GM12878 (cell line): Measurements from ENCODE around the gene HSBP1L1. TPM values are rescaled to one million over a fixed set of nuclear protein-coding genes. Genes with fewer than 3 reads are reported as not detected.

Experiments
- ATAC-seq: fragments of 200-7000 bp; cut with Tn5 transposase; 3 replicates; pipeline ENCODE4 v1.9.1; 2020; ENCODE audit warnings: mild to moderate bottlenecking, moderate library complexity
- Bru-seq: library from RNA; stranded (reverse); fragments of 400-500 nt; gene quantifications from one replicate; lab custom pipeline; 2021; lab: Mats Ljungman, UMichigan
- BruChase-seq, 2 experiments: library from RNA; stranded (reverse); fragments of 400-500 nt; gene quantifications; one replicate each; lab custom pipeline; 2021; lab: Mats Ljungman, UMichigan
- BruUV-seq: library from RNA; stranded (reverse); fragments of 400-500 nt; replicated peaks from 2 replicates; lab custom pipeline; 2021; lab: Mats Ljungman, UMichigan
- CTCF ChIA-PET: fragments of 300-600 bp; sonication (Branson Sonifier 250); formaldehyde crosslinking; extraction: SDS; loops from one replicate; lab custom pipeline; 2021; ENCODE audit warnings: inconsistent platforms; lab: Yijun Ruan, JAX
- POLR2A ChIA-PET: fragments of 350-600 bp; formaldehyde crosslinking; extraction: SDS; loops from one replicate; lab custom pipeline; 2021; ENCODE audit warnings: inconsistent platforms; lab: Charles Lee
- RAD21 ChIA-PET: fragments of 300-600 bp; sonication (Branson Sonifier 250); formaldehyde crosslinking; loops from one replicate; lab custom pipeline; 2023; ENCODE audit warnings: antibody characterized with exemption; ENCODE audit not compliant: unreplicated experiment; lab: Charles Lee
- SMC1A ChIA-PET: fragments of 300-600 bp; sonication (Branson Sonifier 250); formaldehyde crosslinking; loops from one replicate; lab custom pipeline; 2023; ENCODE audit not compliant: unreplicated experiment, uncharacterized antibody; lab: Charles Lee
- DNase-seq: peaks from one replicate; pipeline ENCODE4 v3.0.0-alpha.2; 2011; ENCODE audit warnings: low read depth, low spot score
- FAIRE-seq: peaks from 3 replicates; lab custom pipeline; 2011; peaks lifted over from hg19 to GRCh38; lab: Jason Lieb, UNC
- H2AFZ ChIP-seq: 2 replicates; pipeline ENCODE4 v1.6.0; 2011; ENCODE audit warnings: low read depth, low read length, control low read depth; ENCODE audit not compliant: control insufficient read depth
- H3K27ac ChIP-seq: 2 replicates; pipeline ENCODE4 v1.5.1; 2011; ENCODE audit warnings: control low read depth; ENCODE audit not compliant: control insufficient read depth, insufficient read depth
- H3K27me3 ChIP-seq, 2 experiments: replicated peaks in 1 of 2; 2 replicates each; pipeline versions ENCODE4 v1.6.0 to v1.6.1; 2011; ENCODE audit warnings: low read length in 1 of 2; ENCODE audit not compliant: control insufficient read depth in 2 of 2, insufficient read depth in 2 of 2
- H3K36me3 ChIP-seq, 2 experiments: 2 replicates each; pipeline ENCODE4 v1.5.1; 2011; ENCODE audit warnings: low read length in 1 of 2; ENCODE audit not compliant: control insufficient read depth in 2 of 2, insufficient read depth in 2 of 2
- H3K4me1 ChIP-seq: 2 replicates; pipeline ENCODE4 v1.6.1; 2011; ENCODE audit warnings: mild to moderate bottlenecking, low read length, moderate library complexity, mixed read lengths; ENCODE audit not compliant: control insufficient read depth, insufficient read depth
- H3K4me2 ChIP-seq: 2 replicates; pipeline ENCODE4 v1.6.0; 2011; ENCODE audit warnings: control low read depth; ENCODE audit not compliant: control insufficient read depth, insufficient read depth
- H3K4me3 ChIP-seq: fragments of 200-600 bp; sonication (generic); 2 replicates; pipeline ENCODE4 v1.5.1; 2016
- H3K79me2 ChIP-seq: 2 replicates; pipeline ENCODE4 v1.6.0; 2011; ENCODE audit warnings: low read length; ENCODE audit not compliant: control insufficient read depth, insufficient read depth
- H3K9ac ChIP-seq: 2 replicates; pipeline ENCODE4 v1.8.0; 2011; ENCODE audit warnings: low read length, control low read depth, mixed read lengths; ENCODE audit not compliant: control insufficient read depth, insufficient read depth
- H3K9me3 ChIP-seq: replicated peaks from 3 replicates; pipeline ENCODE4 v1.5.1; 2011; ENCODE audit warnings: mild to moderate bottlenecking, low read length; ENCODE audit not compliant: control insufficient read depth, insufficient read depth
- H4K20me1 ChIP-seq: 2 replicates; pipeline ENCODE4 v1.6.0; 2011; ENCODE audit not compliant: control insufficient read depth, insufficient read depth
- BHLHE40 ChIP-seq, 2 experiments: fragments of 450-650 bp in 1 of 2; IDR thresholded peaks; 2 replicates each; pipeline ENCODE4 v1.6.1; 2011 to 2017; ENCODE audit warnings: low read depth in 2 of 2, borderline replicate concordance in 1 of 2, improper control_type of control experiment in 1 of 2, low read length in 1 of 2, mild to moderate bottlenecking in 1 of 2
- CBX5 ChIP-seq: sonication (generic); IDR thresholded peaks from 2 replicates; pipeline ENCODE4 v1.6.1; 2016; ENCODE audit warnings: low read depth, moderate library complexity, mild to moderate bottlenecking, inconsistent platforms
- CREM ChIP-seq: IDR thresholded peaks from 2 replicates; pipeline ENCODE4 v1.6.1; 2014; ENCODE audit warnings: antibody characterized with exemption, low read depth
- CTCF ChIP-seq, 3 experiments: IDR thresholded peaks in 2 of 3; conservative IDR thresholded peaks in 1 of 3; 2 replicates each; pipeline ENCODE4 v1.5.1; 2011; ENCODE audit warnings: low read depth in 3 of 3, low read length in 3 of 3, mild to moderate bottlenecking in 3 of 3, control low read depth in 2 of 3, moderate library complexity in 2 of 3, inconsistent platforms in 1 of 3, mixed read lengths in 1 of 3; ENCODE audit not compliant: control insufficient read depth in 2 of 3, insufficient read depth in 1 of 3; ENCODE audit errors: extremely low read depth in 1 of 3
- DPF2 ChIP-seq: fragments of 450-650 bp; IDR thresholded peaks from 2 replicates; pipeline ENCODE4 v1.6.1; 2017; ENCODE audit warnings: mild to moderate bottlenecking
- EGR1 ChIP-seq, 2 experiments: IDR thresholded peaks; 1 replicate in 1 of 2; 2 replicates in 1 of 2; pipeline ENCODE4 v1.6.1; 2011 to 2012; ENCODE audit warnings: low read depth in 2 of 2, low read length in 2 of 2, borderline replicate concordance in 1 of 2, mild to moderate bottlenecking in 1 of 2, moderate library complexity in 1 of 2
- ESRRA ChIP-seq: IDR thresholded peaks from 2 replicates; pipeline ENCODE4 v1.6.1; 2012; ENCODE audit warnings: mild to moderate bottlenecking, low read length, improper control_type of control experiment
- GATAD2B ChIP-seq: fragments of 450-650 bp; conservative IDR thresholded peaks from 2 replicates; pipeline ENCODE4 v1.6.1; 2017; ENCODE audit warnings: low read depth, mild to moderate bottlenecking, moderate library complexity
- NRF1 ChIP-seq: conservative IDR thresholded peaks from 2 replicates; pipeline ENCODE4 v1.6.1; 2011; ENCODE audit warnings: mild to moderate bottlenecking, low read depth, low read length, improper control_type of control experiment
- POLR2A ChIP-seq: IDR thresholded peaks from 2 replicates; pipeline ENCODE4 v1.6.1; 2011; ENCODE audit warnings: low read depth, mild to moderate bottlenecking, low read length
- RUNX3 ChIP-seq: IDR thresholded peaks from 2 replicates; pipeline ENCODE4 v1.6.1; 2012; ENCODE audit warnings: low read length, inconsistent platforms
- SUZ12 ChIP-seq: fragments of 200-600 bp; sonication (generic); IDR thresholded peaks from one replicate; pipeline ENCODE4 v1.6.1; 2018; ENCODE audit warnings: antibody characterized with exemption, mild to moderate bottlenecking; ENCODE audit not compliant: unreplicated experiment
- TCF3 ChIP-seq: IDR thresholded peaks from 2 replicates; pipeline ENCODE4 v1.6.1; 2012; ENCODE audit warnings: low read depth, mild to moderate bottlenecking, low read length, borderline replicate concordance; ENCODE audit not compliant: insufficient read depth
- ZBTB33 ChIP-seq: fragments of 450-650 bp; IDR thresholded peaks from 2 replicates; pipeline ENCODE4 v1.6.1; 2017; ENCODE audit warnings: mild to moderate bottlenecking
- WGBS: methylation state at CpG from one replicate; pipeline ENCODE4 v1.1.6; 2016; ENCODE audit warnings: low lambda C conversion rate; ENCODE audit not compliant: insufficient replicate concordance, insufficient coverage; ENCODE audit errors: missing lambda C conversion rate; 5-methylcytosine and 5-hydroxymethylcytosine counted together
- in situ Hi-C: fragments of 300-500 bp; cut with MboI; formaldehyde crosslinking; loops from 9 replicates; pipeline ENCODE4 v1.14.3; 2018; ENCODE audit warnings: mixed read lengths
- intact Hi-C: fragments of 100-400 bp; cut with micrococcal nuclease; formaldehyde crosslinking; loops from one replicate; pipeline ENCODE4 v1.14.2; 2022; ENCODE audit not compliant: unreplicated experiment
- long read RNA-seq, 2 experiments: library from polyadenylated mRNA; unstranded; transcript quantifications; one replicate each; pipeline ENCODE4 v2.0.0, GENCODE V29; 2019 to 2020
- polyA minus RNA-seq, 3 experiments: library from RNA; depleted of rRNA, polyadenylated mRNA; stranded (reverse); fragments of >200 nt; gene quantifications; 2 replicates each; pipeline ENCODE4 v1.2.3, GENCODE V29; 2011
- polyA plus RNA-seq, 11 experiments: library from polyadenylated mRNA; depleted of rRNA in 4 of 11; unstranded in 6 of 11; stranded (reverse) in 5 of 11; fragments of >200 nt; fragmentation: Nextera tagmentation in 4 of 11; fragmentation: Illumina TruSeq in 1 of 11; extraction: Ambion mirVana in 4 of 11; extraction: Trizol in 1 of 11; gene quantifications; 1 replicate in 1 of 11; 2 replicates in 10 of 11; pipeline versions ENCODE4 v1.2.1 to v1.2.3, GENCODE V29; 2011 to 2016; ENCODE audit warnings: inconsistent platforms in 2 of 11, missing spikeins in 2 of 11, low read depth in 1 of 11
- total RNA-seq, 4 experiments: library from RNA; depleted of rRNA in 3 of 4; stranded (reverse); fragments of >200 nt in 3 of 4; fragmentation: Illumina TruSeq in 1 of 4; extraction: Trizol in 1 of 4; gene quantifications; 2 replicates each; pipeline versions ENCODE4 v1.2.1 to v1.2.3, GENCODE V29; 2013 to 2021

HSBP1L1 gene
- total RNA-seq (2013; cell fraction: nucleolus; rRNA removed), result 1.6 TPM in 1 of 2 replicates, not detected in the other
- total RNA-seq (2014; rRNA removed) (10.1 and 12.8 TPM in 2 replicates), total RNA-seq (2014; rRNA removed; fragmentation: Illumina TruSeq; extraction: Trizol) (6.7 TPM in 2 replicates), total RNA-seq (2021) (4.9 and 5.7 TPM in 2 replicates), polyA plus RNA-seq (2011; rRNA removed) (0.14 TPM in 1 of 2 replicates, not detected in the other), polyA plus RNA-seq (2014; fragmentation: Illumina TruSeq; extraction: Trizol) (7.0 and 7.7 TPM in 2 replicates), polyA plus RNA-seq (2014; fragmentation: Nextera tagmentation; extraction: Ambion mirVana) (1 to 10 TPM in 1 of 2 experiments, under 1 TPM in 1; 0.97 to 2.1 TPM), polyA plus RNA-seq (2014; rRNA removed) (13.4 and 14.0 TPM in 2 replicates), polyA plus RNA-seq (2016; fragmentation: Nextera tagmentation; extraction: Ambion mirVana) (1 to 10 TPM; 6.9 to 9.1 TPM), polyA minus RNA-seq (2011; rRNA and poly(A)+ RNA removed) (not detected in 2 replicates), Bru-seq, nascent RNA (percentile 27 among the genes with signal in this experiment), BruChase-seq, experiment 1, labeled RNA remaining after a 6-hour chase (percentile 26 among the genes with signal in this experiment), BruChase-seq, experiment 2, labeled RNA remaining after a 2-hour chase (percentile 24 among the genes with signal in this experiment)
- polyA plus RNA-seq (2011; ENCODE audit: low read depth), result 16.2 TPM
- 0.12 and 0.20 TPM in 2 replicates for polyA plus RNA-seq (2011; cell fraction: cytosol; rRNA removed)
- polyA plus RNA-seq (2011; cell fraction: nucleus; rRNA removed), result 0.10 and 0.13 TPM in 2 replicates
- polyA plus RNA-seq (2012), result 16.8 and 20.4 TPM in 2 replicates
- polyA minus RNA-seq (2011; cell fraction: cytosol; rRNA and poly(A)+ RNA removed), result not detected in 2 replicates
- 0.60 TPM in 1 of 2 replicates, not detected in the other for polyA minus RNA-seq (2011; cell fraction: nucleus; rRNA and poly(A)+ RNA removed)
- long read RNA-seq, experiment 1, result 0 reads
- long read RNA-seq, experiment 2, partial matches to known transcripts, result 0 of 1 reads
- long read RNA-seq, experiment 2, other reads (novel, unspliced or antisense), result 1 of 1 reads

- FAIRE-seq, result no peak
- intact Hi-C loops, result loop anchor here (5.0 kb wide), 1 partner anchor 143 kb away; the partner anchor contains the start of gene ADNP2
- POLR2A ChIA-PET, result interaction anchor here (1.1 to 1.3 kb wide), 2 partner anchors 23 to 184 kb away, joined by 3 read pairs; no protein-coding TSS in a partner anchor
- TF ChIP-seq CTCF (IDR thresholded peaks at IDR 0.05 in 2 of 3, conservative IDR thresholded peaks at IDR 0.05 in 1 of 3; ENCODE audit: control insufficient read depth in 2 of 3, extremely low read depth in 1 of 3, insufficient read depth in 1 of 3, low read depth in 3 of 3, low read length in 3 of 3), result peak in 2 of 3 experiments; percentile 10 to 19; a peak in 1 of 6 replicates
- TF ChIP-seq DPF2, result 0 out of 2 replicates have a peak, but pooled peaks have one; percentile 23
- no peak for TF ChIP-seq ZBTB33
- TF ChIP-seq RUNX3, result peak; percentile 31; the same call in 1 of the 2 replicates
- TF ChIP-seq TCF3, result 0 out of 2 replicates have a peak, but pooled peaks have one; percentile 9
- TF ChIP-seq CBX5, result 0 out of 2 replicates have a peak, but pooled peaks have one; percentile 39
- TF ChIP-seq ESRRA, result no peak
- TF ChIP-seq SUZ12, result no peak
- peak in 1 of 2 experiments; percentile 20; a peak in 1 of 3 replicates for TF ChIP-seq EGR1 (IDR thresholded peaks at IDR 0.05; ENCODE audit: borderline replicate concordance in 1 of 2, low read depth in 2 of 2, low read length in 2 of 2)
- no peak for TF ChIP-seq CREM
- TF ChIP-seq POLR2A, result peak; percentile 81
- peak in 1 of 2 experiments; percentile 47; a peak in 2 of 4 replicates for TF ChIP-seq BHLHE40 (IDR thresholded peaks at IDR 0.05; ENCODE audit: borderline replicate concordance in 1 of 2, low read depth in 2 of 2, low read length in 1 of 2)
- TF ChIP-seq NRF1, result no peak
- TF ChIP-seq GATAD2B, result 0 out of 2 replicates have a peak, but pooled peaks have one; percentile 27
Observed at GRCh38 chr18:79964330-79965118, at the start of gene HSBP1L1. Gene HSBP1L1 (plus strand): TSS chr18:79964643. CDS start chr18:79964736, 93 bp downstream.

More at GRCh38 chr18:79964330-79965118, at the start of gene HSBP1L1:
- WGBS, result under 1% methylated on average over 42 of the region's 73 CpGs
- peak within 1 kb of the TSS; percentile 37 for H3K4me3 ChIP-seq
- peak within 1 kb of the TSS; percentile 68 for H3K27ac ChIP-seq
- ChIA-PET SMC1A (interaction anchor here (0.6 to 2.5 kb wide), 4 partner anchors 20 to 67 kb away, joined by 3 to 13 read pairs (median 4); no protein-coding TSS in a partner anchor), RAD21 (interaction anchor here (1.4 to 2.4 kb wide), 2 partner anchors 21 to 23 kb away, joined by 8 to 9 read pairs; partner anchors contain the start of gene TXNL4A), CTCF (interaction anchor here (1.5 kb wide), 1 partner anchor 20 kb away, joined by 6 read pairs; no protein-coding TSS in a partner anchor)
- peak within 1 kb of the TSS; percentile 82 for H3K4me2 ChIP-seq
- BruUV-seq, result no TSS peak
- ATAC-seq (peak; percentile 67), DNase-seq (no peak)
- in situ Hi-C loops, result no loop called here
- no peaks in the 10 kb centered on the region for H3K9me3 ChIP-seq
- H4K20me1 ChIP-seq, result no peaks in the 10 kb centered on the region
- no peaks in the 10 kb centered on the region; the same call in 1 of the 2 replicates for H3K79me2 ChIP-seq
- peak within 1 kb of the TSS; percentile 69 for H3K9ac ChIP-seq
- no peaks in the 10 kb centered on the region for H3K27me3 ChIP-seq
- H3K4me1 ChIP-seq, result peaks cover 25% of the 10 kb centered on the region
- H3K36me3 ChIP-seq, result 0 out of 4 replicates have a peak, but pooled peaks cover 0 to 2% of the 10 kb centered on the region in 2 experiments
- peak within 1 kb of the TSS; percentile 80 for H2AFZ ChIP-seq
